Fibroblast of mammary gland (primary cell): ENCODE results near the gene HARS2.
A peak's percentile ranks its signal among the peaks of the same experiment; 100 is the strongest.
"Not testable (repeated sequence)": the region's sequence is repeated elsewhere in the genome, so short reads cannot be mapped to it uniquely, and the experiment has no call there.

ENCODE experiments used
- DNase-seq: peaks from one replicate; pipeline ENCODE4 v3.0.0-alpha.2; 2010; ENCODE audit warnings: low read depth
- H3K4me3 ChIP-seq: 2 replicates; pipeline ENCODE4 v1.5.1; 2011; ENCODE audit warnings: low read depth, mild to moderate bottlenecking, low read length, moderate library complexity; ENCODE audit not compliant: control insufficient read depth
- CTCF ChIP-seq: conservative IDR thresholded peaks from 2 replicates; pipeline ENCODE4 v1.5.1; 2011; ENCODE audit warnings: low read depth, low read length, inconsistent platforms; ENCODE audit not compliant: control insufficient read depth, insufficient read depth

HARS2 gene

GRCh38 chr5:140690941-140691924 lies at the start of gene HARS2, which contains the start of gene HARS1:
TSS of gene HARS2 (plus strand) at chr5:140691455. CDS start at chr5:140691649, 194 bp downstream.
TSS of gene HARS1 (minus strand) at chr5:140691370. CDS start at chr5:140691304, 66 bp downstream.
- no peak for TF ChIP-seq CTCF
- H3K4me3 ChIP-seq = peak within 1 kb of the TSS; percentile 79
- peak; percentile 94 for DNase-seq

GRCh38 chr5:140641716-140642115 lies 49.5 kb upstream of the HARS2 start:
- no peak for TF ChIP-seq CTCF
- DNase-seq = no peak
- no peak overlapping the region for H3K4me3 ChIP-seq

- no peak overlapping the region for H3K4me3 ChIP-seq
- peak; percentile 63 for DNase-seq
- TF ChIP-seq CTCF = no peak
Observed at GRCh38 chr5:140642718-140643117, 48.5 kb upstream of the HARS2 start.

- DNase-seq = no peak
- peak overlapping the region; percentile 95 for H3K4me3 ChIP-seq
- TF ChIP-seq CTCF = no peak
Observed at GRCh38 chr5:140647042-140647419, 44.2 kb upstream of the HARS2 start.

GRCh38 chr5:140658870-140659269 lies 32.4 kb upstream of the HARS2 start:
- no peak overlapping the region for H3K4me3 ChIP-seq
- TF ChIP-seq CTCF = no peak
- no peak for DNase-seq

GRCh38 chr5:140660371-140660770 lies 30.9 kb upstream of the HARS2 start:
- not testable (repeated sequence) for H3K4me3 ChIP-seq

GRCh38 chr5:140664030-140664358 lies 27.3 kb upstream of the HARS2 start:
- no peak for TF ChIP-seq CTCF
- DNase-seq = no peak

More at GRCh38 chr5:140660371-140660770, 30.9 kb upstream of the HARS2 start:
- not testable (repeated sequence) for DNase-seq

More at GRCh38 chr5:140664030-140664358, 27.3 kb upstream of the HARS2 start:
- H3K4me3 ChIP-seq = peak overlapping the region; percentile 98
